ENCODE data around the gene ADGB. TPM values are rescaled to one million over a fixed set of nuclear protein-coding genes. Genes with fewer than 3 reads are reported as not detected.
A peak's percentile ranks its signal among the peaks of the same experiment; 100 is the strongest.
"Not testable (repeated sequence)": the region's sequence is repeated elsewhere in the genome, so short reads cannot be mapped to it uniquely, and the experiment has no call there.

The ADGB gene
- total and polyA plus RNA-seq, 9 of the 15 experiments (the other 6 are each of a cell fraction or from before 2014, with no cell fraction given): not detected

- CTCF ChIA-PET (ENCODE audit: low intra/inter-chr PET ratio); DNase-seq (ENCODE audit: extremely low read depth in 1 of 4, low spot score in 3 of 4); H3K9me3 ChIP-seq (replicated peaks; ENCODE audit: control insufficient read depth, insufficient read depth, low read depth, low read length); BruUV-seq (replicated peaks); H3K4me2 ChIP-seq (ENCODE audit: insufficient read depth, low read length); in situ Hi-C loops (cut with MboI); FAIRE-seq; H4K20me1 ChIP-seq (replicated peaks; ENCODE audit: control insufficient read depth, insufficient read depth, low read length); H3K79me2 ChIP-seq (ENCODE audit: control insufficient read depth, insufficient read depth, low read length); H3K27ac ChIP-seq (ENCODE audit: extremely low read depth, low read depth, low read length); POLR2A ChIA-PET; ATAC-seq; H3K9ac ChIP-seq (ENCODE audit: insufficient read depth in 1 of 2, low read depth in 2 of 2, low read length in 2 of 2); H3K4me1 ChIP-seq (replicated peaks in 1 of 2; ENCODE audit: control insufficient read depth in 2 of 2, insufficient read depth in 2 of 2, low read length in 2 of 2); H3K36me3 ChIP-seq (ENCODE audit: control insufficient read depth, insufficient read depth, low read length); H3K9me1 ChIP-seq (ENCODE audit: control insufficient read depth, insufficient read depth, low read length); intact Hi-C loops (cut with micrococcal nuclease); H2AFZ ChIP-seq (ENCODE audit: low read depth, low read length); H3K4me3 ChIP-seq: not testable (repeated sequence)
- peaks cover 0 to 12% of the 10 kb centered on the region in 2 experiments; a peak in 2 of 5 replicates for H3K27me3 ChIP-seq (ENCODE audit: control insufficient read depth in 2 of 2, insufficient read depth in 2 of 2, low read length in 2 of 2)
- peak; percentile 53 for TF ChIP-seq ZNF146 (CRISPR knock-in tag; IDR thresholded peaks at IDR 0.05; ENCODE audit: unreplicated experiment)
- 18% methylated on average over 3 of the region's 3 CpGs for WGBS (ENCODE audit: insufficient coverage, low coverage, missing lambda C conversion rate)
Observed at GRCh38 chr6:146568619-146569018, 30.2 kb upstream of the ADGB start.

- TF ChIP-seq KAT2B (IDR thresholded peaks at IDR 0.05; ENCODE audit: low read depth, low read length) (no peak), SPI1 (IDR thresholded peaks at IDR 0.05; ENCODE audit: borderline replicate concordance, low read depth, low read length) (peak; percentile 20; the same call in 1 of the 2 replicates)
- Histone ChIP-seq H3K36me3 (ENCODE audit: control insufficient read depth, insufficient read depth, low read length) (no peaks in the 10 kb centered on the region), H4K20me1 (replicated peaks; ENCODE audit: control insufficient read depth, insufficient read depth, low read length) (no peaks in the 10 kb centered on the region), H3K9me3 (replicated peaks; ENCODE audit: control insufficient read depth, insufficient read depth, low read depth, low read length) (no peaks in the 10 kb centered on the region), H3K9me1 (ENCODE audit: control insufficient read depth, insufficient read depth, low read length) (no peaks in the 10 kb centered on the region), H3K4me1 (replicated peaks in 1 of 2; ENCODE audit: control insufficient read depth in 2 of 2, insufficient read depth in 2 of 2, low read length in 2 of 2) (no peaks in the 10 kb centered on the region), H3K4me3 (no peak overlapping the region), H3K27me3 (ENCODE audit: control insufficient read depth in 2 of 2, insufficient read depth in 2 of 2, low read length in 2 of 2) (peaks cover 0 to 6% of the 10 kb centered on the region in 2 experiments; a peak in 1 of 5 replicates), H3K9ac (ENCODE audit: insufficient read depth in 1 of 2, low read depth in 2 of 2, low read length in 2 of 2) (no peak overlapping the region), H3K79me2 (ENCODE audit: control insufficient read depth, insufficient read depth, low read length) (no peaks in the 10 kb centered on the region), H3K4me2 (ENCODE audit: insufficient read depth, low read length) (no peak overlapping the region), H3K27ac (ENCODE audit: extremely low read depth, low read depth, low read length) (no peak overlapping the region), H2AFZ (ENCODE audit: low read depth, low read length) (no peak overlapping the region)
- POLR2A ChIA-PET: no interaction called here
- FAIRE-seq (no peak), ATAC-seq (no peak), DNase-seq (ENCODE audit: extremely low read depth in 1 of 4, low spot score in 3 of 4) (no peak)
- 5% methylated on average over 1 of the region's 1 CpG for WGBS (ENCODE audit: insufficient coverage, low coverage, missing lambda C conversion rate)
- BruUV-seq (replicated peaks): no TSS peak
- intact Hi-C loops (cut with micrococcal nuclease): no loop called here
- in situ Hi-C loops (cut with MboI): no loop called here
- CTCF ChIA-PET (ENCODE audit: low intra/inter-chr PET ratio): no interaction called here
Observed at GRCh38 chr6:146574211-146574610, 24.6 kb upstream of the ADGB start.
